GM12878 (cell line): ENCODE results near the gene CLEC12A. TPM values are rescaled to one million over a fixed set of nuclear protein-coding genes. Genes with fewer than 3 reads are reported as not detected.

Experiments used
- ATAC-seq: fragments of 200-7000 bp; cut with Tn5 transposase; 3 replicates; pipeline ENCODE4 v1.9.1; 2020; ENCODE audit warnings: mild to moderate bottlenecking, moderate library complexity
- BruUV-seq: library from RNA; stranded (reverse); fragments of 400-500 nt; replicated peaks from 2 replicates; lab custom pipeline; 2021; lab: Mats Ljungman, UMichigan
- CTCF ChIA-PET: fragments of 300-600 bp; sonication (Branson Sonifier 250); formaldehyde crosslinking; extraction: SDS; loops from one replicate; lab custom pipeline; 2021; ENCODE audit warnings: inconsistent platforms; lab: Yijun Ruan, JAX
- POLR2A ChIA-PET: fragments of 350-600 bp; formaldehyde crosslinking; extraction: SDS; loops from one replicate; lab custom pipeline; 2021; ENCODE audit warnings: inconsistent platforms; lab: Charles Lee
- RAD21 ChIA-PET: fragments of 300-600 bp; sonication (Branson Sonifier 250); formaldehyde crosslinking; loops from one replicate; lab custom pipeline; 2023; ENCODE audit warnings: antibody characterized with exemption; ENCODE audit not compliant: unreplicated experiment; lab: Charles Lee
- SMC1A ChIA-PET: fragments of 300-600 bp; sonication (Branson Sonifier 250); formaldehyde crosslinking; loops from one replicate; lab custom pipeline; 2023; ENCODE audit not compliant: unreplicated experiment, uncharacterized antibody; lab: Charles Lee
- DNase-seq: peaks from one replicate; pipeline ENCODE4 v3.0.0-alpha.2; 2011; ENCODE audit warnings: low read depth, low spot score
- FAIRE-seq: peaks from 3 replicates; lab custom pipeline; 2011; peaks lifted over from hg19 to GRCh38; lab: Jason Lieb, UNC
- H2AFZ ChIP-seq: 2 replicates; pipeline ENCODE4 v1.6.0; 2011; ENCODE audit warnings: low read depth, low read length, control low read depth; ENCODE audit not compliant: control insufficient read depth
- H3K27ac ChIP-seq: 2 replicates; pipeline ENCODE4 v1.5.1; 2011; ENCODE audit warnings: control low read depth; ENCODE audit not compliant: control insufficient read depth, insufficient read depth
- H3K27me3 ChIP-seq, 2 experiments: replicated peaks in 1 of 2; 2 replicates each; pipeline versions ENCODE4 v1.6.0 to v1.6.1; 2011; ENCODE audit warnings: low read length in 1 of 2; ENCODE audit not compliant: control insufficient read depth in 2 of 2, insufficient read depth in 2 of 2
- H3K36me3 ChIP-seq, 2 experiments: 2 replicates each; pipeline ENCODE4 v1.5.1; 2011; ENCODE audit warnings: low read length in 1 of 2; ENCODE audit not compliant: control insufficient read depth in 2 of 2, insufficient read depth in 2 of 2
- H3K4me1 ChIP-seq: 2 replicates; pipeline ENCODE4 v1.6.1; 2011; ENCODE audit warnings: mild to moderate bottlenecking, low read length, moderate library complexity, mixed read lengths; ENCODE audit not compliant: control insufficient read depth, insufficient read depth
- H3K4me2 ChIP-seq: 2 replicates; pipeline ENCODE4 v1.6.0; 2011; ENCODE audit warnings: control low read depth; ENCODE audit not compliant: control insufficient read depth, insufficient read depth
- H3K4me3 ChIP-seq: fragments of 200-600 bp; sonication (generic); 2 replicates; pipeline ENCODE4 v1.5.1; 2016
- H3K79me2 ChIP-seq: 2 replicates; pipeline ENCODE4 v1.6.0; 2011; ENCODE audit warnings: low read length; ENCODE audit not compliant: control insufficient read depth, insufficient read depth
- H3K9ac ChIP-seq: 2 replicates; pipeline ENCODE4 v1.8.0; 2011; ENCODE audit warnings: low read length, control low read depth, mixed read lengths; ENCODE audit not compliant: control insufficient read depth, insufficient read depth
- H3K9me3 ChIP-seq: replicated peaks from 3 replicates; pipeline ENCODE4 v1.5.1; 2011; ENCODE audit warnings: mild to moderate bottlenecking, low read length; ENCODE audit not compliant: control insufficient read depth, insufficient read depth
- H4K20me1 ChIP-seq: 2 replicates; pipeline ENCODE4 v1.6.0; 2011; ENCODE audit not compliant: control insufficient read depth, insufficient read depth
- EP300 ChIP-seq, 2 experiments: fragments of 150-350 bp in 1 of 2; IDR thresholded peaks; 2 replicates each; pipeline ENCODE4 v1.6.1; 2011 to 2012; ENCODE audit warnings: low read depth in 2 of 2, low read length in 2 of 2, borderline replicate concordance in 1 of 2, improper control_type of control experiment in 1 of 2, inconsistent platforms in 1 of 2; ENCODE audit not compliant: control insufficient read depth in 1 of 2
- EZH2 ChIP-seq: IDR thresholded peaks from 2 replicates; pipeline ENCODE4 v1.6.1; 2012; ENCODE audit warnings: low read depth, mild to moderate bottlenecking, control low read depth, inconsistent platforms, low read length, borderline replicate concordance; ENCODE audit not compliant: control insufficient read depth
- IRF4 ChIP-seq: IDR thresholded peaks from 2 replicates; pipeline ENCODE4 v1.6.1; 2011; ENCODE audit warnings: low read depth, low read length
- MYB ChIP-seq: fragments of 150-350 bp; IDR thresholded peaks from 2 replicates; pipeline ENCODE4 v1.6.1; 2014; ENCODE audit warnings: mild to moderate bottlenecking, low read depth, low read length, borderline replicate concordance
- SMC3 ChIP-seq: IDR thresholded peaks from 2 replicates; pipeline ENCODE4 v1.6.1; 2011; ENCODE audit warnings: low read length, improper control_type of control experiment, borderline replicate concordance
- USF1 ChIP-seq: IDR thresholded peaks from 2 replicates; pipeline ENCODE4 v1.6.1; 2011; ENCODE audit warnings: borderline replicate concordance, low read depth, mild to moderate bottlenecking, moderate library complexity, mixed read lengths, low read length; ENCODE audit not compliant: insufficient read depth; ENCODE audit errors: extremely low read length
- ZNF274 ChIP-seq: IDR thresholded peaks from one replicate; pipeline ENCODE4 v1.8.0; 2011; ENCODE audit not compliant: insufficient read length, insufficient read depth
- WGBS: methylation state at CpG from one replicate; pipeline ENCODE4 v1.1.6; 2016; ENCODE audit warnings: low lambda C conversion rate; ENCODE audit not compliant: insufficient replicate concordance, insufficient coverage; ENCODE audit errors: missing lambda C conversion rate; 5-methylcytosine and 5-hydroxymethylcytosine counted together
- in situ Hi-C: fragments of 300-500 bp; cut with MboI; formaldehyde crosslinking; loops from 9 replicates; pipeline ENCODE4 v1.14.3; 2018; ENCODE audit warnings: mixed read lengths
- intact Hi-C: fragments of 100-400 bp; cut with micrococcal nuclease; formaldehyde crosslinking; loops from one replicate; pipeline ENCODE4 v1.14.2; 2022; ENCODE audit not compliant: unreplicated experiment
- polyA plus RNA-seq, 11 experiments: library from polyadenylated mRNA; depleted of rRNA in 4 of 11; unstranded in 6 of 11; stranded (reverse) in 5 of 11; fragments of >200 nt; fragmentation: Nextera tagmentation in 4 of 11; fragmentation: Illumina TruSeq in 1 of 11; extraction: Ambion mirVana in 4 of 11; extraction: Trizol in 1 of 11; gene quantifications; 1 replicate in 1 of 11; 2 replicates in 10 of 11; pipeline versions ENCODE4 v1.2.1 to v1.2.3, GENCODE V29; 2011 to 2016; ENCODE audit warnings: inconsistent platforms in 2 of 11, missing spikeins in 2 of 11, low read depth in 1 of 11
- total RNA-seq, 4 experiments: library from RNA; depleted of rRNA in 3 of 4; stranded (reverse); fragments of >200 nt in 3 of 4; fragmentation: Illumina TruSeq in 1 of 4; extraction: Trizol in 1 of 4; gene quantifications; 2 replicates each; pipeline versions ENCODE4 v1.2.1 to v1.2.3, GENCODE V29; 2013 to 2021
- TF ChIP-seq, protein P1 (sequence below): fragments of 150-350 bp; IDR thresholded peaks from 2 replicates; pipeline ENCODE4 v1.6.1; 2014; ENCODE audit warnings: mild to moderate bottlenecking, low read depth, low read length

The CLEC12A gene
- total and polyA plus RNA-seq, 10 of the 15 experiments (the other 5 are each of a cell fraction or from before 2014, with no cell fraction given): 0.07 to 0.21 TPM; not detected in 8

DNA sequence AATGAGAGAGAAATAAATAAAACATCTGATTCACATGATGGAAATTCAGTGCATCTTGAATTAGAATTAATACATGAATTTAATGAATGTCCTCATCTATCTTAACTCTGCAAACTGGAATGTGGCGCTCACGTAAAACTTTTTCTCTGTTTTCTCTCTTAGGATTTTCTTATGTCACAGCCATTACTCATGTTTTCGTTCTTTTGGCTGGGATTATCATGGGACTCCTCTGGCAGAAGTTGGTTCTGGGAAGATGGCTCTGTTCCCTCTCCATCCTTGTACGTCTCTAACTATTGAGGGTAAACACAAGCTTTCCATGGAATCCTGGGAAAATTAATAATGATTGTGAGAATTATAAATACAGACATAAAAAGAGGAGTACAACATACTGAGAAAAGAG lies 44.2 kb downstream of the CLEC12A start:
- DNase-seq (no peak), ATAC-seq (no peak), FAIRE-seq (no peak)
- Histone ChIP-seq H3K4me1 (no peaks in the 10 kb centered on the region), H4K20me1 (no peaks in the 10 kb centered on the region), H3K4me3 (no peak overlapping the region), H3K36me3 (no peaks in the 10 kb centered on the region), H3K79me2 (no peaks in the 10 kb centered on the region), H3K9ac (no peak overlapping the region), H3K4me2 (no peak overlapping the region), H3K27me3 (peaks cover 0 to 9% of the 10 kb centered on the region in 2 experiments; a peak in 1 of 4 replicates), H2AFZ (no peak overlapping the region), H3K27ac (no peak overlapping the region), H3K9me3 (no peaks in the 10 kb centered on the region)
- in situ Hi-C loops: no loop called here
- SMC1A ChIA-PET: interaction anchor here (0.7 kb wide), 1 partner anchor 19 kb away, joined by 3 read pairs; no protein-coding TSS in a partner anchor
- RAD21 ChIA-PET: no interaction called here
- 52% methylated on average over 4 of the region's 4 CpGs for WGBS
- CTCF ChIA-PET: interaction anchor here (1.3 kb wide), 1 partner anchor 125 kb away, joined by 5 read pairs; no protein-coding TSS in a partner anchor
- TF ChIP-seq, protein P1, sequence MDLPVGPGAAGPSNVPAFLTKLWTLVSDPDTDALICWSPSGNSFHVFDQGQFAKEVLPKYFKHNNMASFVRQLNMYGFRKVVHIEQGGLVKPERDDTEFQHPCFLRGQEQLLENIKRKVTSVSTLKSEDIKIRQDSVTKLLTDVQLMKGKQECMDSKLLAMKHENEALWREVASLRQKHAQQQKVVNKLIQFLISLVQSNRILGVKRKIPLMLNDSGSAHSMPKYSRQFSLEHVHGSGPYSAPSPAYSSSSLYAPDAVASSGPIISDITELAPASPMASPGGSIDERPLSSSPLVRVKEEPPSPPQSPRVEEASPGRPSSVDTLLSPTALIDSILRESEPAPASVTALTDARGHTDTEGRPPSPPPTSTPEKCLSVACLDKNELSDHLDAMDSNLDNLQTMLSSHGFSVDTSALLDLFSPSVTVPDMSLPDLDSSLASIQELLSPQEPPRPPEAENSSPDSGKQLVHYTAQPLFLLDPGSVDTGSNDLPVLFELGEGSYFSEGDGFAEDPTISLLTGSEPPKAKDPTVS: no peak
- TF ChIP-seq EZH2: no peak
- TF ChIP-seq ZNF274: no peak
- TF ChIP-seq MYB: no peak
- no peak for TF ChIP-seq USF1
- no peak for TF ChIP-seq IRF4
- no peak for TF ChIP-seq EP300 (IDR thresholded peaks at IDR 0.05; ENCODE audit: borderline replicate concordance in 1 of 2, control insufficient read depth in 1 of 2, low read depth in 2 of 2, low read length in 2 of 2)
- TF ChIP-seq SMC3: no peak
- BruUV-seq: no TSS peak
- POLR2A ChIA-PET: no interaction called here
- intact Hi-C loops: loop anchor here (10.0 kb wide), 2 partner anchors 201 to 271 kb away; no protein-coding TSS in a partner anchor
